Natural killer cell treated with Interleukin-12 subunit alpha and Interleukin-12 subunit beta and Interleukin-15 and Interleukin-18, amount 100 ng/mL, for 72 hours (primary cell): ENCODE measurements around the gene KCNK3. TPM values are rescaled to one million over a fixed set of nuclear protein-coding genes. Genes with fewer than 3 reads are reported as not detected.

Source experiments
- ATAC-seq, 2 donors: fragments of 150-1000 bp; cut with Tn5 transposase in 1 of 2; sonication (Bioruptor Pico), chemical (Tn5 transposase) in 1 of 2; 2 replicates each; pipeline ENCODE4 v1.10.0; 2021
- DNase-seq: peaks from one replicate; pipeline ENCODE4 v3.0.0; 2022; ENCODE audit warnings: low spot score
- H3K27ac Mint-ChIP-seq, 2 donors: 1 replicate in 1 of 2; 2 replicates in 1 of 2; pipeline ENCODE4 v1.8.0; 2022; ENCODE audit warnings: mixed read lengths in 2 of 2, mild to moderate bottlenecking in 1 of 2, moderate library complexity in 1 of 2
- H3K27me3 Mint-ChIP-seq, 2 donors: 1 replicate in 1 of 2; 2 replicates in 1 of 2; pipeline ENCODE4 v1.8.0; 2022; ENCODE audit warnings: mixed read lengths in 2 of 2
- H3K36me3 Mint-ChIP-seq: one replicate; pipeline ENCODE4 v1.8.0; 2022; ENCODE audit warnings: mixed read lengths
- H3K4me1 Mint-ChIP-seq, 2 donors: 1 replicate in 1 of 2; 2 replicates in 1 of 2; pipeline ENCODE4 v1.8.0; 2022; ENCODE audit warnings: low read depth in 2 of 2, mixed read lengths in 2 of 2, mild to moderate bottlenecking in 1 of 2
- H3K4me3 Mint-ChIP-seq: one replicate; pipeline ENCODE4 v1.8.0; 2022; ENCODE audit warnings: mixed read lengths
- H3K9me3 Mint-ChIP-seq: 2 replicates; pipeline ENCODE4 v1.8.0; 2022; ENCODE audit warnings: mixed read lengths
- total RNA-seq, 2 donors: library from RNA; stranded (reverse); gene quantifications; one replicate each; pipeline ENCODE4 v1.2.3, GENCODE V29; 2022

The KCNK3 gene
- total RNA-seq, 2 donors from 2014 or later: not detected

GRCh38 chr2:26687328-26687727, 5.2 kb upstream of the KCNK3 start:
- Mint-ChIP-seq H3K9me3 (no peaks in the 10 kb centered on the region), H3K4me1 (peaks cover 0 to 2% of the 10 kb centered on the region in 2 donors), H3K36me3 (no peaks in the 10 kb centered on the region), H3K27me3 (peaks cover 37 to 52% of the 10 kb centered on the region in 2 donors), H3K27ac (no peak overlapping the region), H3K4me3 (no peak overlapping the region)
- ATAC-seq (no peak), DNase-seq (no peak)

DNA sequence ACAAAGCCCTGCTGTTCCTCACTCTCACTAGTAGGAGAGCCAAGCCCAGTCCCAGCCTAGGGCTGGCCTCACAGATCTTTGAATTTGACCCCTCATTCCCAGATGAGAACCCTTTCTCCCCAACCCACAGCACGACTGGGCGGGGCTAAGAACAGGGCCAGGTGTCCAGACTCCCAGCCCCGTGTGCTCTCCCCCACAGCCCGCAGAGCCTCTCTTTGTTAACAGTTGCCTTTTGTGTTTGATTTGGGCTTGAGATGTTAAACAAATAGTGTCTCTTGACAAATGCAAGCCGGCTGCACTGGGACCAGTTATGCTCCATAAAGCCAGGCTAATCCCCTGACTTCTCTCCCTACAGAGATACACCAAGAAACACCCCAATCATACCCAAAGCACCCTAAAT, 4.7 kb upstream of the KCNK3 start:
- peaks cover 35 to 50% of the 10 kb centered on the region in 2 donors for H3K27me3 Mint-ChIP-seq
- H3K4me1 Mint-ChIP-seq: peaks cover 0 to 3% of the 10 kb centered on the region in 2 donors
- peak; percentile 26 for DNase-seq
- ATAC-seq: no peak
- no peak overlapping the region for H3K4me3 Mint-ChIP-seq
- H3K27ac Mint-ChIP-seq: no peak overlapping the region
- H3K36me3 Mint-ChIP-seq: no peaks in the 10 kb centered on the region
- H3K9me3 Mint-ChIP-seq: no peaks in the 10 kb centered on the region

GRCh38 chr2:26691161-26691560, 1.4 kb upstream of the KCNK3 start:
- DNase-seq (no peak), ATAC-seq (no peak)
- H3K9me3 Mint-ChIP-seq: no peaks in the 10 kb centered on the region
- H3K27me3 Mint-ChIP-seq: peaks cover 55 to 66% of the 10 kb centered on the region in 2 donors
- H3K4me3 Mint-ChIP-seq: no peak overlapping the region
- H3K36me3 Mint-ChIP-seq: peaks cover 7% of the 10 kb centered on the region
- peaks cover 0 to 9% of the 10 kb centered on the region in 2 donors for H3K4me1 Mint-ChIP-seq
- no peak overlapping the region for H3K27ac Mint-ChIP-seq

- ATAC-seq: no peak
- no peak overlapping the region for H3K27ac Mint-ChIP-seq
- H3K4me3 Mint-ChIP-seq: no peak overlapping the region
- H3K36me3 Mint-ChIP-seq: peaks cover 7% of the 10 kb centered on the region
- peaks cover 0 to 9% of the 10 kb centered on the region in 2 donors for H3K4me1 Mint-ChIP-seq
- no peaks in the 10 kb centered on the region for H3K9me3 Mint-ChIP-seq
- no peak for DNase-seq
- H3K27me3 Mint-ChIP-seq: peaks cover 52 to 66% of the 10 kb centered on the region in 2 donors
Observed at GRCh38 chr2:26691881-26692278, 642 bp upstream of the KCNK3 start.

GRCh38 chr2:26692897-26693849, 651 bp downstream of the KCNK3 start:
- Mint-ChIP-seq H3K27ac (no peak overlapping the region), H3K4me1 (peaks cover 0 to 9% of the 10 kb centered on the region in 2 donors), H3K9me3 (no peaks in the 10 kb centered on the region), H3K27me3 (peaks cover 56 to 73% of the 10 kb centered on the region in 2 donors), H3K36me3 (peaks cover 7% of the 10 kb centered on the region), H3K4me3 (no peak overlapping the region)
- DNase-seq (no peak), ATAC-seq (peak in 1 of 2 donors; percentile 16)

- ATAC-seq (no peak), DNase-seq (no peak)
- Mint-ChIP-seq H3K9me3 (no peaks in the 10 kb centered on the region), H3K4me3 (no peak overlapping the region), H3K27ac (no peak overlapping the region), H3K36me3 (peaks cover 7% of the 10 kb centered on the region), H3K4me1 (peaks cover 0 to 9% of the 10 kb centered on the region in 2 donors), H3K27me3 (peaks cover 56 to 75% of the 10 kb centered on the region in 2 donors)
Observed at GRCh38 chr2:26694001-26694400, 1.5 kb downstream of the KCNK3 start.

DNA sequence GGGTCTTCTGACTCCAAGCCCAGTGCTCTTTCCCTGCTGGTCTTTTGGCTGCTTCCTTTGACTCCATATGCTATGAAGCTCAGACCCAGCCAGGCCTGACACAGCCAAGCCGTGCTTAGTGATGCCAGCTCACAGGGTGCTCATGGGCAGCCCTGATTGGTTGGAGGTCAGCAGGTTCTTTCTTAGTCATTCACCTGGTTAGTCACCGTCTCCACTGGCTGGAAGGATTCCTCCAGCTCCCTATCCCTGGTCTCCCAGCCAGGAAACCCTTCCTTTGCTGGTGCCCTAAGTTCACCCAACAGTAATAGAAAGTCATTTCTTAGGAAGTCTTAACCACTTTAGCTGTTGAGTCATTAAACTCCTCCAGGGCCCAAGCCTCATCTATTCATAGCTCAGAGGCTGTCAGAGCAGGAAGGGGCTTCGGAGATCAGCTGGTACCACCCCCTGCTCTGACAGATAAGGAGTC, 3.9 kb downstream of the KCNK3 start:
- peaks cover 51 to 70% of the 10 kb centered on the region in 2 donors for H3K27me3 Mint-ChIP-seq
- DNase-seq (no peak), ATAC-seq (no peak)
- no peaks in the 10 kb centered on the region for H3K9me3 Mint-ChIP-seq
- no peak overlapping the region for H3K27ac Mint-ChIP-seq
- no peak overlapping the region for H3K4me3 Mint-ChIP-seq
- peaks cover 7% of the 10 kb centered on the region for H3K36me3 Mint-ChIP-seq
- peaks cover 0 to 9% of the 10 kb centered on the region in 2 donors for H3K4me1 Mint-ChIP-seq

DNA sequence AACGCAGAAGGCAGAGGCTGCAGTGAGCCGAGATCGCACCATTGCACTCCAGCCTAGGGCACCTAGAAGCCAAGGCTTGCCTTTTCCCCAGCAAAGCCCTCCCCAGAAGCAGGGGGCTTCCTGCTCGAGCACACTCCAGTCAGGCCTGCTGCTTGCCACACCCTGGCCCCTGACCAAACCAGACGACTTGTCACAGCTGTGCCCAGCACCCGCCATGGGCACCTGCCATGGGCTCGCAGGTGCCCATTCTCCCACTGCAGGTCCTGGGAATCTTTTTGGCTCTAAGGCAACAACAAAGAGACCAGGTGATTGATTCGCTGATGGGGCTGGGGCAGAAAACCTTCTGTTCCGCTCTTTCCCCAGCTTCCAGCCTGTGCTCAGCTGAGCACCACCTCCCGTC, 4.9 kb downstream of the KCNK3 start:
- no peak for DNase-seq
- H3K4me3 Mint-ChIP-seq: no peak overlapping the region
- H3K27me3 Mint-ChIP-seq: peaks cover 46 to 63% of the 10 kb centered on the region in 2 donors
- no peak overlapping the region for H3K27ac Mint-ChIP-seq
- no peak for ATAC-seq
- peaks cover 0 to 6% of the 10 kb centered on the region in 2 donors for H3K4me1 Mint-ChIP-seq
- no peaks in the 10 kb centered on the region for H3K9me3 Mint-ChIP-seq
- H3K36me3 Mint-ChIP-seq: peaks cover 7% of the 10 kb centered on the region

GRCh38 chr2:26699295-26699694, 6.8 kb downstream of the KCNK3 start:
- peaks cover 39 to 52% of the 10 kb centered on the region in 2 donors for H3K27me3 Mint-ChIP-seq
- no peak overlapping the region for H3K4me3 Mint-ChIP-seq

GRCh38 chr2:26700078-26700477, 7.6 kb downstream of the KCNK3 start:
- H3K4me1 Mint-ChIP-seq: no peaks in the 10 kb centered on the region
- no peaks in the 10 kb centered on the region for H3K9me3 Mint-ChIP-seq
- no peak overlapping the region for H3K4me3 Mint-ChIP-seq
- no peak overlapping the region for H3K27ac Mint-ChIP-seq
- peaks cover 31 to 44% of the 10 kb centered on the region in 2 donors for H3K27me3 Mint-ChIP-seq
- peaks cover 3% of the 10 kb centered on the region for H3K36me3 Mint-ChIP-seq
- ATAC-seq (no peak), DNase-seq (no peak)

More at GRCh38 chr2:26699295-26699694, 6.8 kb downstream of the KCNK3 start:
- no peak for ATAC-seq
- Mint-ChIP-seq H3K36me3 (peaks cover 7% of the 10 kb centered on the region), H3K27ac (no peak overlapping the region), H3K4me1 (peaks cover 0 to 4% of the 10 kb centered on the region in 2 donors), H3K9me3 (no peaks in the 10 kb centered on the region)
- no peak for DNase-seq

DNA sequence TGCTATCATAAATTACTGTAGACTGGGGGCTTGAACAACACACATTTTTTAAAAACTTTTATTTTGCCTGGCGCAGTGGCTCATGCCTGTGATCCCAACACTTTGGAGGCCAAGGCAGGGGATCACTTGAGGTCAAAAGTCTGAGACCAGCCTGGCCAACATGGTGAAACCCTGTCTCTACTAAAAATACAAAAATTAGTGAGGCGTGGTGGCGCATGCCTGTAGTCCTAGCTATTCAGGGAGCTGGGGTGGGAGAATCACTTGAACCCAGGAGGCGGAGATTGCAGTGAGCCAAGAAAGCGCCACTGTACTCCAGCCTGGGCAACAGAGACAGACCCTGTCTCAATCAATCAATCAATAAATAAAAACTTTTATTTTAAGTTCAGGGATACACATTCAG, 9.1 kb downstream of the KCNK3 start:
- H3K36me3 Mint-ChIP-seq: no peaks in the 10 kb centered on the region
- H3K4me3 Mint-ChIP-seq: no peak overlapping the region
- DNase-seq (no peak), ATAC-seq (no peak)
- no peaks in the 10 kb centered on the region for H3K4me1 Mint-ChIP-seq
- H3K27me3 Mint-ChIP-seq: peaks cover 23 to 33% of the 10 kb centered on the region in 2 donors
- H3K27ac Mint-ChIP-seq: no peak overlapping the region
- no peaks in the 10 kb centered on the region for H3K9me3 Mint-ChIP-seq

DNA sequence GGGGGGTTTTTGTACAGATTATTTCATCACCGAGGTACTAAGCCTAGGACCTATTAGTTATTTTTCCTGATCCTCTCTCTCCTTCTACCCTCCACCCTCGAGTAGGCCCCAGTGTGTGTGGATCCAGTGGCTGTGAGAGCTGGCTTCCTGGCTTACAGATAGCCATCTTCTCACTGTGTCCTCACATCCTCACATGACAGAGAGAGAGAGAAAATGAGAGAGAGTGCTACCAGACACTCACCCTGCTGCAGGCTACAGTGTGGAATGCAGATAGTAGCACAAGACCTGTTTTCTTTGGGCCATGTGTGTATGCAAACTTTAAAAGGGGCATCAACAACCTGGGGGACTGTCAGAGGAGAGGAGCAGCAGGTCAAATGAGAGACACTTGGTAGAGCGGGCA, 9.5 kb downstream of the KCNK3 start:
- Mint-ChIP-seq H3K4me1 (no peaks in the 10 kb centered on the region), H3K4me3 (no peak overlapping the region), H3K27me3 (peaks cover 20 to 29% of the 10 kb centered on the region in 2 donors), H3K27ac (no peak overlapping the region), H3K36me3 (no peaks in the 10 kb centered on the region), H3K9me3 (no peaks in the 10 kb centered on the region)
- DNase-seq (no peak), ATAC-seq (no peak)

GRCh38 chr2:26704441-26704977, 12.0 kb downstream of the KCNK3 start:
- H3K4me1 Mint-ChIP-seq: no peaks in the 10 kb centered on the region
- no peak for DNase-seq
- no peak for ATAC-seq

GRCh38 chr2:26705126-26705525, 12.6 kb downstream of the KCNK3 start:
- ATAC-seq: no peak
- no peak overlapping the region for H3K4me3 Mint-ChIP-seq

More at GRCh38 chr2:26704441-26704977, 12.0 kb downstream of the KCNK3 start:
- Mint-ChIP-seq H3K4me3 (no peak overlapping the region), H3K27me3 (peaks cover 8 to 9% of the 10 kb centered on the region in 2 donors), H3K9me3 (no peaks in the 10 kb centered on the region), H3K27ac (no peak overlapping the region), H3K36me3 (no peaks in the 10 kb centered on the region)

More at GRCh38 chr2:26705126-26705525, 12.6 kb downstream of the KCNK3 start:
- H3K27me3 Mint-ChIP-seq: peaks cover 8 to 9% of the 10 kb centered on the region in 2 donors
- no peaks in the 10 kb centered on the region for H3K36me3 Mint-ChIP-seq
- DNase-seq: no peak
- no peaks in the 10 kb centered on the region for H3K4me1 Mint-ChIP-seq
- H3K27ac Mint-ChIP-seq: no peak overlapping the region
- H3K9me3 Mint-ChIP-seq: no peaks in the 10 kb centered on the region
